RPMI7951 (cell line): ENCODE results near the gene FGFR2. TPM values are rescaled to one million over a fixed set of nuclear protein-coding genes. Genes with fewer than 3 reads are reported as not detected.

ENCODE experiments used
- DNase-seq: peaks from one replicate; pipeline ENCODE4 v3.0.0-alpha.2; 2012; ENCODE audit warnings: low read depth
- total RNA-seq: library from RNA; depleted of rRNA; stranded (reverse); fragments of >200 nt; shearing (Covaris generic); gene quantifications from 2 replicates; pipeline ENCODE4 v1.2.3, GENCODE V29; 2014

The FGFR2 gene
- total RNA-seq, 1 experiment from 2014 or later: 0.60 TPM

DNA sequence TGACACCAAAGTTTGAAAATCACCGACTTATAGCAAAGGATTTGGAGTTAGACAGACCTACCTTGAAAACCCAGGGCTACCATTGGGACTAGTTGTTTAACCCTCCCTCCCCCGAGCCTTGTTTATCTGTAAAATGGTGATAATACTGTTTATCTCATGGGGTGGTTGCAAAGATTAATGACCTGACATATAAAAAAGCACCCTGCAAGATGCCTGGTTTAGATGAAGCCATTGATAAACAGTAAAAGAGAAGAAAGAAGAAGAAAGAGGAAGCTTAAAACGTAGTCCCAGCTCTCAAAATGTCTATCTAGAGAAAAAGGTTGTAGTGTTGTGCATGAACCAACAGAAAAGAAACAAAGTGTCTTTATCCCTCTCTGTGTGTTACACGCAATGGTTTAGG is 145.7 kb downstream of the FGFR2 start:
- no peak for DNase-seq

DNA sequence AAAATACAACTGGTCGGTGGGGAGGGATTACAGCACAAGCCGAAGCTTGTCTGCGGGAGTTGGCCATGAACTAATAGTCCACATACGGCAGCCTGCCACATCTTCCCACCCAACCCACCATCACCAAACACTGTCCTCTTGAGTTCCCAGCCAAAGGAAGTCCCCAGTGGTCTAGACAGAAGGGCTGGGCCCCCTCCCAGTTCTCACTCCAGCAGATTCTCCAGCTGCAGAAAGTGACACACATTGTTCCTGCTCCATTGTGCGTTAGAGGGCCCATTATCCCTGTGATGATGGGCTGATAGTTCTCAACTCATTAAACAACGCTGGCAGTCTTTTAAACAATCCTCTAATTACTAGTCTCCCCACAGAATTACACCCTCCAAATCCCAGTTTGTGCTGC is 148.0 kb downstream of the FGFR2 start:
- DNase-seq: no peak

DNA sequence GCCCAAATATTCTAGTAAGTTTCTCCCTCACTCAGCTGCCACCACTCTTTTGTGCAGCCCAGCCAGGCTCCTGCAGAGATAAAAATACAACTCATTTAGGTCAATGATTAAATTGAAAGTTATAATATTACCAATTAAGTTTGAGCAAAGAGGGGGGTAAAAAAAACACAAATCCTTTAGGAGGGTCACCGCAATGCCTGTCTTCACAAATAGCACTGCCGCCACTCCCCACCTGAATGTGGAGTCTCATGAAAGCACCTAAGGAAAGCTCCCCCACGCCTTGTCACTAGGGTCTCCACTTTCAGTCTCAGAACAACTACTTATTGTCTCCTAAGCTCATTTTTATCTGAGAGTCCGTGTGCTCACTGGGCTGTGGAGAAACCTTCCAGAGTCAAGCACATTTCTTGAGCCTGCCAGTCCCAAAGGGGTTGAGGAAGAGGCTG is 148.7 kb downstream of the FGFR2 start:
- DNase-seq: no peak

DNA sequence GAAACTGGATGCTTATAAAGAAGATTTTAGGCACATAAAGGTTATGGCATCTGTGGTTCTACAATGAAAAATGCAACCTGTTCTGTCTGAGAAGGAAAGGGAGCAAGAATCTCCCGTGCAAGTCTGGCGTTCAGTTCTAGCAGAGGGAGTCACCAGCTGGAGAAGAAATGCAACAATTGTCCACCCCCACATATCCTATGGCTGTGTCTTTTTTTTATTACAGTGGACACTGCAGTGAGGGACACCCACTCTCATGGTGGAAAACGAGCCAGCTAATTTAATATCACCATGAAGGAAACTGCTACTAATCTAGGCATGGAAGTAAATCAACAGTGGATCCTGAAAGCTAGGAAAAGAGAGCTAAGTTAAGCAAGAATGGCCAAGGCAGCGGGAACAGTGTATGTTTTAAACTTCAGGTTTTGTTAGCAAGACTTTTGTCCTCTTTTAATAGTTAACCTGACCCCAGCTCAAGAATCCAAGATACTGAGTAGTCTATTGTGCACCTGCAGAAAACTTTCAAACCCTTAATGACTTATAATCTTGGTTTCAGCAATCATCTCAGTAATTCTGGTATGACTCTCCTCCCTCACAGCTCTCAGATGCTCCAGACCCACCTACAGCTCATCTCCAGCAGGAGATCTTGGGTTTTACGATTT is 149.3 kb downstream of the FGFR2 start:
- DNase-seq: no peak

DNA sequence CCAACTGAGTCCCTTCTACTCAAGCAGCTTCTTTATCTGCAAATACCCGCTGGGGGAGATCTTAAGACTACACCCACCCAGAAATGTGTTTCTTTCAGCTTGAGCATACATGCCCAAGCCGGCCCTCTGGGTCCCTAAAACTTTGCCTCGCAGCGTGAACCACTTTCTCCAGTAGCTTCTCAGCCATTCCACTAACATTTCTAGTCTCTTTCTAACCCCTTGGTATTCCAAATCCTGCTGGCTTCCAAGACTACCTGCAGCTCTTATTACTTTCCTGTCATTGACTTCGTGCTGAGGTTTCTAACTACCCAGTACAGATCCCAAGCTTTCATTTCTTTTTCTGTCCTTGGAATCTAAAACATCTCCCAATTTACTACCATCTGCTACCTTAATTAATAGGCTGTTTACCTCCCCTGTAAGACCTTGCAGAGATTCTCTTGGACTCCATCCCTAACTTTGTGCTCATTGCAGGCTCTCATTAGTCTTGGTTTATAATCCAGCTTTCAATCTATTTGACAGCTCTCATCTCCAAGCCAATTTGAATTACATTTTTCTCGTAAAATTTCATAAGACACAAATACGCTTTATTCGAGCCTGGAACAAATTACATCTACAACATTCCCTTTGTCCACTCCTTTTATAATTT is 153.6 kb downstream of the FGFR2 start:
- DNase-seq: no peak

DNA sequence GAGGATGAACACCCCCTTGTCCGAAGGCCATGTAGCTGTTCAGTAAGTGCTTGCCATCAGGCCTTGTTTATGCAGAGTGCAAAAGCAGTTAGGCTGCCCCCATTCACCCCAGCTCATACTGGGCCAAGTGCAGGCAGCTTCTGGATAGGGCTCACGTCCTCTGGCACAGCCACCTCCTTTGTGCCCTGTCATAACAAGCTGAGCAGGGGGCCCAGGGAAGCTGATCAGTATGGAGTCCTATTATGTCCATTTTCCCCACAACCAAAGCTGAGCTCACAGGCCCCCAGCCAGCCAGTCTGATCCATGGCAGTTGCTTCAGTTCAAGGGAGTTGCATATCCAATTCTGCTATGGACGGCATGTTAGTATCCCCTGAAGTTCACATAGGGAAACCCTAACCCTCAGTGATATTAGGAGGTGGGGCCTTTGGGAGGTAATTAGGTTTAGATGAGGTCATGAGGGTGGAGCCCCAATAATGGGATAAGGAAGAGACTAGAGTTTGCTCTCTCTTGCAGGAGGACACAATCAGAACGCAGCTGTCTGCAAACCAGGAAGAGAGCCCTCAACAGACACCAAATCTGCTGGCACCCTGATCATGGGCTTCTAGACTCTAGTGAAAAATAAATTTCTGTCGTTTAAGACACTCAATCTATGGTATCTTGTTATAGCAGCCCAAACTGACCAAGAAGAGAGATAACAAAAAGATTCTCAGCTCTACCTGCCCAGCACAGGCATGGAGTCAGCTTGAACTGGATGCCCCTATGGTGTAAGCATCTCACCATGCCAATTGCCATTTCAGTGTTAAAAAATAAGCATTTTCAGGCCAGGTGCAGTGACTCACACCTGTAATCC is 155.9 kb downstream of the FGFR2 start:
- DNase-seq: no peak

DNA sequence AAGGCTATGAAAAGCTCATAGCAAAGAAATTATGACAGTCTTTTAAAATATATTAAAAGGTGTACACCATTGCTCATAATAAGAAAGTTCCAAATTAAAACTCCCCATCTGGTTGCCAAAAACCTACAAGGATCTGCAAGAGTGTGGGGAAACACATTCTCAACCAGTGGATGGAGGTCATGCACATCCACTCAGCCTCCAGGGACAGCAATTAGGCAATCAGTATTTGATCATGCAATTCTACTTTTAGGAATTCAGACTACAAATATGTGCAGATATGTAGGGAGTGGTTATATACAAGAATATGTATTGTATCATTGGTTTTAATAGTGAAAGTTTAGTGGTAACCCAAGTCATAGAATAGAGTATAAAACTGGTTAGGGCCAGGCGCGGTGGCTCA is 157.8 kb downstream of the FGFR2 start:
- no peak for DNase-seq

DNA sequence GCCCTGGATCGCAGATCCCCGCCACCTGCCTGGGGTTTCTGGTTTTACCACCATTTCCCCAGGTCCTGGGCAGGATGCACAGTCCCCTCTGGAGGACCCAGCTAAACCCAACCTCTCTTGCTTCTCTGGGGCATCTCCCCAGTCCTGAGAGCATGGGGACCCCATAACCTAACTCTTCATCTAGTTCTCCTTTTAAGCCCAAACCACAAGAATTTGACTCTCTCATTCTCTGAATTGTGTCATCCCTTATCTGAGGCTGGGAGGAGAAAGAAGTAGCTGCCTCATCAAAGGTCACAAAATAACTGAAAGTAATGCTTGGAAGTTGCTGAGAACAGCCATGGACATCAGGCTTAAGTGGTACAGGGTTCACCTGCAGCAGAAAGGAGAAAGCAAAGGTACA is 159.9 kb downstream of the FGFR2 start:
- DNase-seq: no peak

DNA sequence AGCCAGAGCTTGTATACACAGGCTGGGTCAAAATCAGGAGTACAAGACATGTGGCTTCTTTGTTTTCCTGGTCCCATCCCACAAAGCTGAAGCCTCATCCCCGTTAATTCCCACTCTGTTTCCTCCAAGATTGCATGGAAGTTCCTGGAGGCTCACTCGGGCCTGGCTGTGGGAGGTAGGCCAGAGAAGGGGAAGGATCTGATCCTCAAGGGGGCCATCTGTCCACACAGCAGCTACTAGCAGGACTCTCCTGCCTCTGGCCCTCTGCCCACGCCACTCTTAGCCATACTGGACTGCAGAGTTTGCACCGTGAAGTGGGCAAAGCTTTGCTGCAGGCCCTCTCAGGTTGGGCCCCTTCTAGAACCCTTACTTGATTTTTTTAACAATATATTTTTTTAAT is 160.6 kb downstream of the FGFR2 start:
- no peak for DNase-seq

DNA sequence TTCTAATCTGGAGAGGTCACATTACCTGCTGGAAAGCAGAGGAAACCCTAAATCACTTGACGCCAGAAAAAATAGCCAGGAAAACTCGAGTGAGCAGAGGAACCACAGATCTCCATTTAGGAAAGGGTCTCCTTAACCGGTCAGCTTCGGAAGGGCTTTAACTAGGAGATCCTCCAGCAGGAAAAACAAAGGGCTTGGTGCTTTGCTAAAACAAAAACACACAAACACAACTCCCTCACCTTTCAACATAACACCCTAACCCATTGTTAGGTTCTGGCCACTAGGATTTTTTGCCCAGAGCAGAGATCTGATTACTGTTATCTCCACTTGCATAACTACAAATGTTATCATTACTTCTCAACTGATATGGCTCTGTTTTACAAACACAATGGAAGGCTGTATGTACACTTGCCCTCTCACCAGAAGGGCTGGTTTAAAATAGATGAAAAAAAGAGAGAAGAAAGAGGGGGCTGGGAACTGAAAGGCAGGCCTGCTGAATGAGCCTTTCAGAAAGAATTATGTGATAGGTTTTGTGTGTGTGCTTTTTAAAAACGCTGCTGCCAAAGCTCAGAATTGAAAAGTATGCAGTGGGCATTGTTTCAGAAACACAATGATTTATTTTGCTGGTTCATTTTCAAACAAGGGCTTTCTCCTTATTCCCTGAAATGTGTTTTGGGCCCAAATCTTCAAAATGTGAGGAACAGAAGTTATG is 161.5 kb downstream of the FGFR2 start:
- no peak for DNase-seq

DNA sequence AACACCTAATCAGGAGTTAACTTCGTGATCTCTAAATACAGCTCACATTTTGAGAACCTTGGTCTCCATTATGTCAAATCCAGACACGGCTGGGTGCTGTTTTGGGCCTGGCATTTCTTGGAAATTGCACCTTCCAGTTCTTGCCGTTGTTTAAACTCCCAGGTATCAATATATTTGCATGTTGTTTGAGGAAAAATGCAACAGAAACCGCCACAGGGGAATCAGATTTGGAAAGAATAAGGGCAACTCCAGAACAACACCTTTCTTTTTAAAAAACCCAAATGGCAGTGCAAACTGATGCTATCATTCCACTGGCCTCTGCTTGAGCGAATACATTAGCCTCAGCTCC is 162.0 kb downstream of the FGFR2 start:
- no peak for DNase-seq

DNA sequence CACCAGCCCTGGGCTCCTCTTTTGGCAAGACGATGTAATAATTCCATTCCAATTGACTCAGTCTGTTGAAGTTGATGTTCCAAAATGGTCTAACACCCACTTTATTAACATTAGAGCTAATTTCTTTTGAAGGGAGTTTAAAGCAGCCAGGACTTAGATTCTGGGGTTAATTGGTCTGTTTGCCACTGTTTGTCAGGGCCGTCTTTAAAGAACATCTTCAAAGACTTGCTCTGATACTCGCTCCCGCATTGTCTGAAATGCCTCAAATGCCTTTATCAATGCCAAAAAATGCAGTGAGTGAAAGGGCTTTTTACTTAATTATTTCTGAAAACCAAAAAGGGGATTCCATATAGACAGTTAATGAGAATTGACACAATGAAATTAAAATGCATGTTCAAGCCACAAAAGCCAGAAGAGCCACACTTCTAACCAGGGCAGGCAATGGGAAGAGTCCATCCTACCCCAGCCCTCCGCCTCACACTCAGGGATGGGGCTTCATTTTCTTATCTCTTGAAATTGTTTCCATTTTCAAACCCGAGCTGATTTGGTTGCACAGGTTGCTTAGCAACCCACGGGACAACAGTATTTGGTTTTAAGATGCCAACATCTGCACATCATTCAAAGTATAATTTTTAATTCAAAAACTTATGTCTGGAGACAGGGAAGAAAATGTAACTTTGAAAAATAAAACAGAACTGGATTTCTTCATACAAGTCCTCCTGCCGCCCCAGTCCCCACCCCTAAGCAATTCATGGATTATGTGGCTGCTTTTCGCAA is 163.0 kb downstream of the FGFR2 start:
- DNase-seq: no peak

DNA sequence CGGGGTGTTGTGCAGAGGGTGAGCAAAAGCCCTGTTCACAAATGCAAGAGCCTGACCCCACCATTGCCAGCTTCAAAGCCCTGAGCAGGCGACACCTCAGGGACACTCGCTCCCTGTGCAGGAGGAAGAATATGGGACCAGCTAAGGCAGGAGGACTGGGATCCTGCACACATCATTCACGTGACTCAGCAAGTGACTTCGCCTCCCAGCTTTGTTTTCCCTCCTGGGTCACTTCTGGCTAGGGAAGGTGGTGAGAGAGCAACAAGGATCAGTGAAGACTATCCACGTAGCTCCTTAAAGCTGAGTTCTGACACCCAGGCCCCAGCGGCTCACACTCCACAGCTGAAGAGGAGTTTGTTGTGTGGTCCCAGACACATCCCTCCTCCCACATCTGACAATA is 164.3 kb downstream of the FGFR2 start:
- DNase-seq: no peak

DNA sequence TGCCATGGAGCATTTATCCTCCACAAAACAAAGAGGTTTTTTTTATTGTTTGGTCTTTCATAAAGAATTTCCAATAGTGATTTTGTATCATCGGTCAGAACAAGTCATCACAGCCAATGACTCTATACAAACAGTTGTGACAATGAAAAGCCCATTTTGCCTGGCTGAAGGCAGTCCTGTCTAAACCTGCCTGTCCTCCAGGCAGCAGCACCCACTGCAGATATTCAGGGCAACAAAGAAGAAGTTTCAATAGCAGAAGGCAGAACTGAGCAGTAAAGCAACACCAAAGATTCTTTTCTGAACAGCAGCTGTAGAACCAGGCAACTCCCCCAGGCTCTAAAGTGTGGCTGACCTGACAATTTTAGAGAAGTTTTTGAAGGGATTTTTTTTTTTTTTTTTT is 169.4 kb downstream of the FGFR2 start:
- no peak for DNase-seq
